ENCODE results near the gene SEMA3D.
A peak's percentile ranks its signal among the peaks of the same experiment; 100 is the strongest.

SEMA3D gene

DNA sequence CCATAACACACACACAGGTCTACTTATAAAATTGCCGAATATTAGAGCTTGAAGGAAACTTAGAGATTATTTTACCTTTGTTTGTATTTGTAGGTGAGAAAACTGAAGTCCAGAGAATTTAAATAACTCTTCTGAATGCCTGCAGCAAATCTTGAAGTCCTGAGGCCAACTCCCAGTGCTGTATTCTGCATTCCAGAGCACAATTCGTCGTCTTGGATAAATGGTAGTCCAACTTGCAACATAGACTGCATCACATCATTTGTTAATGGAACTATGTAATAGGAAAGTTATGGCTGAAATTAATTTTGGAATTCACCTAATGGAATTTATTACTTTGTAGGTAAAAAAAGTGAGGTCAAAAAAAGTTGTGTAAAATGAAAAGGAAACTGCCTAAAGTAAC lies 37.3 kb upstream of the SEMA3D start:
- TF ChIP-seq, protein P1, sequence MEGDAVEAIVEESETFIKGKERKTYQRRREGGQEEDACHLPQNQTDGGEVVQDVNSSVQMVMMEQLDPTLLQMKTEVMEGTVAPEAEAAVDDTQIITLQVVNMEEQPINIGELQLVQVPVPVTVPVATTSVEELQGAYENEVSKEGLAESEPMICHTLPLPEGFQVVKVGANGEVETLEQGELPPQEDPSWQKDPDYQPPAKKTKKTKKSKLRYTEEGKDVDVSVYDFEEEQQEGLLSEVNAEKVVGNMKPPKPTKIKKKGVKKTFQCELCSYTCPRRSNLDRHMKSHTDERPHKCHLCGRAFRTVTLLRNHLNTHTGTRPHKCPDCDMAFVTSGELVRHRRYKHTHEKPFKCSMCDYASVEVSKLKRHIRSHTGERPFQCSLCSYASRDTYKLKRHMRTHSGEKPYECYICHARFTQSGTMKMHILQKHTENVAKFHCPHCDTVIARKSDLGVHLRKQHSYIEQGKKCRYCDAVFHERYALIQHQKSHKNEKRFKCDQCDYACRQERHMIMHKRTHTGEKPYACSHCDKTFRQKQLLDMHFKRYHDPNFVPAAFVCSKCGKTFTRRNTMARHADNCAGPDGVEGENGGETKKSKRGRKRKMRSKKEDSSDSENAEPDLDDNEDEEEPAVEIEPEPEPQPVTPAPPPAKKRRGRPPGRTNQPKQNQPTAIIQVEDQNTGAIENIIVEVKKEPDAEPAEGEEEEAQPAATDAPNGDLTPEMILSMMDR (IDR thresholded peaks at IDR 0.05; ENCODE audit: low read depth, low read length): no peak
- DNase-seq (ENCODE audit: low read depth in 2 of 2): peak; percentile 2 to 5
- no peak overlapping the region for H3K4me3 ChIP-seq (replicated peaks in 1 of 2; ENCODE audit: low read depth in 2 of 2, low read length in 2 of 2)

DNA sequence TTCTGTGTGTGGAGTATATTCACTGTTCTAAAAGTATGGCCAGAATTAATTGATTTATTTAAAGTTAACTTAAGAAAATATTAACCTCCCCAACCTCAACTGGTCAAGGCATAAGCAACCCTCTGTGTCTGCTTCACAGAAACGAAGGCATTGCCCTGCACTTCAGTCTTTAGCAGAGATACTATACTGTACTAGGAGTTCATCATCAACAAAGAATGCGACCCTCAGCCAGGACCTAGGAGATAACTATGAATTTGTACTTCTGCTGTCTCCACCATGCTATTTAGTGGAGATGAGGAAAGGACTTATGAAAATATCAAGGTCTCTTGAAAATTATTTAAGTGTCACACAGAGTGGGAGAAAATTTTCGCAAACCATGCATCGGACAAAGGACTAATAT lies 35.7 kb upstream of the SEMA3D start:
- H3K4me3 ChIP-seq (replicated peaks in 1 of 2; ENCODE audit: low read depth in 2 of 2, low read length in 2 of 2): no peak overlapping the region
- no peak for DNase-seq (ENCODE audit: low read depth in 2 of 2)
- TF ChIP-seq, protein P1 (IDR thresholded peaks at IDR 0.05; ENCODE audit: low read depth, low read length): no peak

DNA sequence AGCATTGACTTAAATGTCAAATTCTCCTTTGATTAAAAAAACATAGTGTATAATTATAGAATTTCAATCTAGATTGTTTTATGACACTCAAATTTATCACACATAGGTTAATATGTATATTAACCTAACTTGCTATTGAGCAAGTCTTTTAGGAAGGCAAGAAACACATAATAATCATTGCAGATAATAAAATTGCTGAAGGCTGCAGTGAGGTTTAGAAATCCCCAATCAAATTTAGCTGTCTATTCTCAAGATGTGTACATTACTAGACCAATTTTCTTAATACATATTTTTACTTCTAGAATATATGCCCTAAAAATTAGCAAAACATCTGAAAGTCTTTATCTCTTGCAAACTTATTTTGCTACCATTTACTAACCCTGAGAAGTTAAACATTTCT lies 34.9 kb upstream of the SEMA3D start:
- TF ChIP-seq, protein P1 (IDR thresholded peaks at IDR 0.05; ENCODE audit: low read depth, low read length): no peak
- DNase-seq (ENCODE audit: low read depth in 2 of 2): no peak
- H3K4me3 ChIP-seq (replicated peaks in 1 of 2; ENCODE audit: low read depth in 2 of 2, low read length in 2 of 2): no peak overlapping the region

DNA sequence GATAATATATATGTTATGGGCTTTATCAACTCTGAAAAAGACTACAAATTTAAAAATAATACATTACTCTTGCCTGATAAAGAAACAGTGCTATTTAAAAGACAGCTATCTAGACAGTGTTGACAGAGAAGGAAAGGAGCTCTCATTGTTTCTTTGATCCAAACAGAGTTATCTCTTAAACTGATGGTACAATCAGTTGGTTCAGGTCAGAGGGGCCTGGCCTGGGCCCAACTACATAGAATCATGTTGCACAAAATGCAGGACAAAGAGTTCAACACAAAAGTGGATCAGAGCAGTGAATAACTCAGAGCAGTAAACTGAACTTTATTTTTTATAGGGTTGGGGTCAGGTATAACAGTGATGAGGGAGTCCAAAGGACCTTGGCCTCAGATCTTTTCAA lies 33.8 kb upstream of the SEMA3D start:
- TF ChIP-seq, protein P1 (IDR thresholded peaks at IDR 0.05; ENCODE audit: low read depth, low read length): no peak

DNA sequence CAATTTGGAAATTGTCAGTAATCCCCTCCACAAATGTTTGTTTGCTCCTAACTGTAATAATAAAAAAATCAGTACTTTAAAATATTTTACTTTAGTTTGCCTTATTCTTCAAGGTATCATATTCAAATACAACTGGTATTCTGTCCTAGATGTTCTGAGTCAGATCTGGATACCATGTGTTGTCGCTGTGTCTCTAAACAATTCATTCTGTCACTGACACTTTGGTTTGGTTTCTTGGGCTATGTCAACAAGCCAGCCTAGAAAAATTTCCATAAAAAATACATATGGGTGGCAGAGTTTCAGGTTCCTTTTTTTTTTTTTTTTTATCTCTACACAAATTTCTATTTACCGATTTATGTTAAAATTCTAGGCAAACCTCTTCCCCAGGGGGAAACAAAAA lies 33.2 kb upstream of the SEMA3D start:
- TF ChIP-seq, protein P1 (IDR thresholded peaks at IDR 0.05; ENCODE audit: low read depth, low read length): no peak
- DNase-seq (ENCODE audit: low read depth in 2 of 2): no peak
- H3K4me3 ChIP-seq (replicated peaks in 1 of 2; ENCODE audit: low read depth in 2 of 2, low read length in 2 of 2): no peak overlapping the region

More for the DNA sequence above, 33.8 kb upstream of the SEMA3D start:
- no peak overlapping the region for H3K4me3 ChIP-seq (replicated peaks in 1 of 2; ENCODE audit: low read depth in 2 of 2, low read length in 2 of 2)
- DNase-seq (ENCODE audit: low read depth in 2 of 2): no peak

DNA sequence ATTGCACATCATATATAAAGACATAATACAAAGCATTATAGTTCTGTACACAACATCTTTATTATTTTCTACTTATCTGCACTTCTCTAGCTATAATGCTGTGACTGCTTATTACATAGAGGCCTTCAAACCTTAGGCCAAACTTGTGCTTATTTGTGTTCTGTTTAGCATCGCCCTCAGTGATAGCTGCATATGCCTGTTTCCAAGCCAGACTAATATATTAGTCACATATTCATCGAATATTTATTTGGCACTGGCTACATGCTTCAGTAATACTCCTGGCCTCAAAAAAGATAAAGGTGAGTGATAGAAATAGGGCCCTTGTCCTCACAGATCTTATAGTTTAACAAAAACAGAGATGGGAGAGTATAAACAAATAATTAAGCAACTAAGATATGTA lies 30.2 kb upstream of the SEMA3D start:
- no peak overlapping the region for H3K4me3 ChIP-seq (replicated peaks in 1 of 2; ENCODE audit: low read depth in 2 of 2, low read length in 2 of 2)
- TF ChIP-seq, protein P1 (IDR thresholded peaks at IDR 0.05; ENCODE audit: low read depth, low read length): no peak

DNA sequence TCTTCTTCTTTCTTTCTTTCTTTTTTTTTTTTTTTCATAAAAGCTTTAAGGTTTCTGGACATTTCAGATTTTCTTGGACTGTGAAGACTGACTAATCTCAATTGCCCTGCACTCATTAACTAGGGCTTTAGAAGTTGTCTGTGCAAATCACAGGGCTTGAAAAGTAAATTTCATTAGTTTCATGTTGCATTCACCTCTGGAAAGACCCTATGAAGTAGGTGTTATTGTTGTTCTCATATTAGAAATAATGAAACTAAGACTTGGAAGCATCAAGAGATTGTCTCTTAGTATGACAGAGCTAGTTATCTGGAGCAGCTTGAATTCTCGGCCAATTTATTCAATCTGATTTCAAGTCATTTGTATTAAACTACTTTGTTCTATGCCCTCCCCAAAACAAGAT lies 28.2 kb upstream of the SEMA3D start:
- no peak overlapping the region for H3K4me3 ChIP-seq (replicated peaks in 1 of 2; ENCODE audit: low read depth in 2 of 2, low read length in 2 of 2)
- TF ChIP-seq, protein P1 (IDR thresholded peaks at IDR 0.05; ENCODE audit: low read depth, low read length): no peak
- no peak for DNase-seq (ENCODE audit: low read depth in 2 of 2)

More for the DNA sequence above, 30.2 kb upstream of the SEMA3D start:
- no peak for DNase-seq (ENCODE audit: low read depth in 2 of 2)
